OCI-LY1 (cell line): ENCODE data around the gene CCT3.

Experiments used
- EZH2 ChIP-seq: fragments of 200-600 bp; sonication (generic), shearing (Covaris generic); IDR thresholded peaks from 2 replicates; pipeline ENCODE4 v1.8.0; 2017; ENCODE audit warnings: borderline replicate concordance, mixed run types, mild to moderate bottlenecking, antibody characterized with exemption, low read length, moderate library complexity, mixed read lengths
- TF ChIP-seq, protein P1 (sequence below): fragments of 200-600 bp; sonication (generic), shearing (Covaris generic); IDR thresholded peaks from 2 replicates; pipeline ENCODE4 v1.5.1; 2017; ENCODE audit warnings: mild to moderate bottlenecking, antibody characterized with exemption, low read length, moderate library complexity, mixed read lengths

DNA sequence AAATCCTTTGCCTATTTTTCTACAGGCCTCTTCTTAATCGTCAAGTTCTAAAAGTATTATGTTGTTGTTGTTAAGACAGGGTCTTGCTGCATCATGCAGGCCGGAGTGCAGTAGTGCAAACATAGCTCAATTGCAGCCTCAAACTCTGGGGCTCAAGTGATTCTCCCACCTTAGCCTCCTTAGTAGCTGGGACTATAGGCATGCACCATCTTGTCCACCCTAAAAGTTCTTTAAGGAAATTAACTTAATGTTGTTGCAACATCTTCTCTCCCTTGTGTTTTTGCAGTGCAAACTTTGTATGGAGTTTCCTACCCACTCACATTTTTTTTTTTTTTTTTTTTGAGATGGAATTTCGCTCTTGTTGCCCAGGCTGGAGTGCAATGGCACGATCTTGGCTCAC, 34.9 kb downstream of the CCT3 start:
- TF ChIP-seq, protein P1, sequence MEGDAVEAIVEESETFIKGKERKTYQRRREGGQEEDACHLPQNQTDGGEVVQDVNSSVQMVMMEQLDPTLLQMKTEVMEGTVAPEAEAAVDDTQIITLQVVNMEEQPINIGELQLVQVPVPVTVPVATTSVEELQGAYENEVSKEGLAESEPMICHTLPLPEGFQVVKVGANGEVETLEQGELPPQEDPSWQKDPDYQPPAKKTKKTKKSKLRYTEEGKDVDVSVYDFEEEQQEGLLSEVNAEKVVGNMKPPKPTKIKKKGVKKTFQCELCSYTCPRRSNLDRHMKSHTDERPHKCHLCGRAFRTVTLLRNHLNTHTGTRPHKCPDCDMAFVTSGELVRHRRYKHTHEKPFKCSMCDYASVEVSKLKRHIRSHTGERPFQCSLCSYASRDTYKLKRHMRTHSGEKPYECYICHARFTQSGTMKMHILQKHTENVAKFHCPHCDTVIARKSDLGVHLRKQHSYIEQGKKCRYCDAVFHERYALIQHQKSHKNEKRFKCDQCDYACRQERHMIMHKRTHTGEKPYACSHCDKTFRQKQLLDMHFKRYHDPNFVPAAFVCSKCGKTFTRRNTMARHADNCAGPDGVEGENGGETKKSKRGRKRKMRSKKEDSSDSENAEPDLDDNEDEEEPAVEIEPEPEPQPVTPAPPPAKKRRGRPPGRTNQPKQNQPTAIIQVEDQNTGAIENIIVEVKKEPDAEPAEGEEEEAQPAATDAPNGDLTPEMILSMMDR, result no peak
- no peak for TF ChIP-seq EZH2
